GM12872 (cell line): ENCODE measurements around the gene ZSWIM7.

Experiments used
- CTCF ChIP-seq: IDR thresholded peaks from 3 replicates; pipeline ENCODE4 v1.5.1; 2011; ENCODE audit warnings: low read depth, mild to moderate bottlenecking, low read length, moderate library complexity; ENCODE audit not compliant: insufficient read depth

Gene ZSWIM7

GRCh38 chr17:15946611-15947120, 52.8 kb downstream of the ZSWIM7 start:
- no peak for TF ChIP-seq CTCF

- no peak for TF ChIP-seq CTCF
These were observed 53.8 kb downstream of the ZSWIM7 start for GRCh38 chr17:15945527-15946191.

- TF ChIP-seq CTCF: peak; percentile 49; the same call in 1 of the 3 replicates
These were observed 54.6 kb downstream of the ZSWIM7 start, which contains the start of gene ADORA2B for GRCh38 chr17:15944759-15945526. ADORA2B (plus strand) TSS chr17:15945130; CDS start chr17:15945249, 119 bp downstream.

GRCh38 chr17:15943971-15944758, 55.3 kb downstream of the ZSWIM7 start:
- TF ChIP-seq CTCF: no peak

- no peak for TF ChIP-seq CTCF
These were observed 57.2 kb downstream of the ZSWIM7 start for GRCh38 chr17:15942207-15942833.

GRCh38 chr17:15941781-15942180, 57.7 kb downstream of the ZSWIM7 start:
- no peak for TF ChIP-seq CTCF
